Kidney (tissue), 14 donors: Measurements from ENCODE around the gene CDK11A. TPM values are rescaled to one million over a fixed set of nuclear protein-coding genes. Genes with fewer than 3 reads are reported as not detected.

Experiments
- DNase-seq, 5 donors: peaks; one replicate each; pipeline ENCODE4 v3.0.0-alpha.2; 2013 to 2020
- FAIRE-seq: peaks from 2 replicates; lab custom pipeline; 2012; peaks lifted over from hg19 to GRCh38; lab: Jason Lieb, UNC
- H3K27ac ChIP-seq, 2 donors: one replicate each; pipeline ENCODE4 v1.7.0; 2013; ENCODE audit warnings: low read depth in 2 of 2, low read length in 2 of 2, inconsistent platforms in 1 of 2
- H3K27me3 ChIP-seq: one replicate; pipeline ENCODE4 v1.7.1; 2013; ENCODE audit warnings: low read length, inconsistent platforms; ENCODE audit not compliant: control insufficient read depth, insufficient read depth
- H3K36me3 ChIP-seq, 3 donors: one replicate each; pipeline versions ENCODE4 v1.7.0 to v1.7.1; 2013; ENCODE audit warnings: low read length in 3 of 3, control low read depth in 1 of 3, inconsistent platforms in 1 of 3; ENCODE audit not compliant: insufficient read depth in 3 of 3, control insufficient read depth in 2 of 3
- H3K4me1 ChIP-seq, 3 donors: one replicate each; pipeline versions ENCODE4 v1.7.0 to v1.7.1; 2013; ENCODE audit warnings: low read length in 3 of 3, inconsistent platforms in 1 of 3, low read depth in 1 of 3; ENCODE audit not compliant: control insufficient read depth in 2 of 3, insufficient read depth in 2 of 3
- H3K4me3 ChIP-seq, 3 donors: one replicate each; pipeline versions ENCODE4 v1.7.0 to v1.8.1; 2013; ENCODE audit warnings: low read length in 3 of 3, control low read depth in 1 of 3, inconsistent platforms in 1 of 3
- H3K9ac ChIP-seq, 3 donors: one replicate each; pipeline versions ENCODE4 v1.7.0 to v1.7.1; 2013; ENCODE audit warnings: low read length in 3 of 3, control low read depth in 1 of 3, inconsistent platforms in 1 of 3
- H3K9me3 ChIP-seq, 3 donors: one replicate each; pipeline versions ENCODE4 v1.7.0 to v1.7.1; 2013; ENCODE audit warnings: low read length in 3 of 3, control low read depth in 1 of 3, inconsistent platforms in 1 of 3; ENCODE audit not compliant: control insufficient read depth in 2 of 3, insufficient read depth in 1 of 3
- CTCF ChIP-seq: IDR thresholded peaks from 3 replicates; pipeline ENCODE4 v1.5.1; 2012; ENCODE audit warnings: mild to moderate bottlenecking, moderate library complexity, borderline replicate concordance; ENCODE audit not compliant: insufficient read depth; ENCODE audit errors: extremely low read depth
- intact Hi-C: fragments of 100-400 bp; cut with DNase I; formaldehyde crosslinking; loops from one replicate; pipeline ENCODE4 v1.11.1; 2022
- polyA plus RNA-seq: library from polyadenylated mRNA; stranded (reverse); fragments of 350-450 nt; fragmentation: Illumina TruSeq; extraction: RNeasy Lipid Tissue Mini Kit (QIAGEN cat#74804); gene quantifications from one replicate; pipeline ENCODE4 v1.2.3, GENCODE V29; 2014; ENCODE audit warnings: low read depth, low replicate concordance; ENCODE audit not compliant: insufficient read depth
- total RNA-seq: library from RNA; stranded (reverse); fragmentation: NEBNext Ultra II Directional; extraction: Animal tissue kit (Norgen Biotek cat#: 25700); gene quantifications from one replicate; pipeline ENCODE4 v1.2.1, GENCODE V29; 2021
- donor health status: control.
- donor health status: control.
- donor health status: control.
- donor health status: control.
- donor health status: control.
- donor health status: DM: yes; HTN: yes; CAD: no.
- donor health status: Normal renal cell carcinoma (clear cell type).

Gene CDK11A
- total and polyA plus RNA-seq, 2 donors from 2014 or later, result 21.5 to 37.3 TPM

GRCh38 chr1:1687846-1688245 is 36.3 kb downstream of the CDK11A start:
- no peaks in the 10 kb centered on the region for H3K27me3 ChIP-seq
- DNase-seq (peak in 1 of 5 donors; percentile 36), FAIRE-seq (no peak)
- no peaks in the 10 kb centered on the region for H3K36me3 ChIP-seq
- TF ChIP-seq CTCF, result no peak
- peaks cover 0 to 2% (median 0%) of the 10 kb centered on the region in 3 donors for H3K4me1 ChIP-seq
- no peak overlapping the region for H3K9ac ChIP-seq
- H3K27ac ChIP-seq, result no peak overlapping the region
- no peak overlapping the region for H3K4me3 ChIP-seq
- intact Hi-C loops, result no loop called here
- no peaks in the 10 kb centered on the region for H3K9me3 ChIP-seq

- DNase-seq (peak in 1 of 5 donors; percentile 30), FAIRE-seq (no peak)
- H3K27me3 ChIP-seq, result no peaks in the 10 kb centered on the region
- intact Hi-C loops, result no loop called here
- H3K27ac ChIP-seq, result no peak overlapping the region
- TF ChIP-seq CTCF, result no peak
- H3K4me1 ChIP-seq, result peaks cover 0 to 4% (median 0%) of the 10 kb centered on the region in 3 donors
- no peaks in the 10 kb centered on the region for H3K36me3 ChIP-seq
- H3K9ac ChIP-seq, result no peak overlapping the region
- no peaks in the 10 kb centered on the region for H3K9me3 ChIP-seq
- no peak overlapping the region for H3K4me3 ChIP-seq
Measured at GRCh38 chr1:1684031-1684681, 40.0 kb downstream of the CDK11A start.

- TF ChIP-seq CTCF, result no peak
- Histone ChIP-seq H3K4me3 (no peak overlapping the region), H3K9ac (no peak overlapping the region), H3K27ac (no peak overlapping the region), H3K4me1 (peaks cover 0 to 12% (median 0%) of the 10 kb centered on the region in 3 donors), H3K9me3 (no peaks in the 10 kb centered on the region), H3K36me3 (no peaks in the 10 kb centered on the region), H3K27me3 (no peaks in the 10 kb centered on the region)
- FAIRE-seq (no peak), DNase-seq (peak in 1 of 5 donors; percentile 33)
- intact Hi-C loops, result no loop called here
Measured at GRCh38 chr1:1683104-1683905, 40.9 kb downstream of the CDK11A start.
